ENCODE data around the gene C9orf85.
"Not testable (repeated sequence)": the region's sequence is repeated elsewhere in the genome, so short reads cannot be mapped to it uniquely, and the experiment has no call there.

Gene C9orf85

GRCh38 chr9:71890042-71890679 is 21.3 kb upstream of the C9orf85 start:
- no peaks in the 10 kb centered on the region for H3K9me3 Mint-ChIP-seq
- no peaks in the 10 kb centered on the region for H3K36me3 Mint-ChIP-seq (ENCODE audit: insufficient read depth)
- ATAC-seq (replicated peaks; ENCODE audit: extremely low read depth, poor library complexity, severe bottlenecking) (no peak), DNase-seq (ENCODE audit: low spot score in 2 of 2) (no peak)
- H3K4me1 Mint-ChIP-seq = peaks cover 54% of the 10 kb centered on the region
- no peak overlapping the region for H3K4me3 Mint-ChIP-seq
- H3K27ac Mint-ChIP-seq (ENCODE audit: low read depth) = no peak overlapping the region
- no peaks in the 10 kb centered on the region for H3K27me3 Mint-ChIP-seq

- H3K4me3 Mint-ChIP-seq = no peak overlapping the region
- no peaks in the 10 kb centered on the region for H3K36me3 Mint-ChIP-seq (ENCODE audit: insufficient read depth)
- DNase-seq (ENCODE audit: low spot score in 2 of 2) (no peak), ATAC-seq (replicated peaks; ENCODE audit: extremely low read depth, poor library complexity, severe bottlenecking) (no peak)
- no peaks in the 10 kb centered on the region for H3K9me3 Mint-ChIP-seq
- H3K27ac Mint-ChIP-seq (ENCODE audit: low read depth) = peak overlapping the region; percentile 14
- peaks cover 59% of the 10 kb centered on the region for H3K4me1 Mint-ChIP-seq
- H3K27me3 Mint-ChIP-seq = no peaks in the 10 kb centered on the region
Measured at GRCh38 chr9:71891557-71892189, 19.8 kb upstream of the C9orf85 start.

GRCh38 chr9:71895117-71895516 is 16.3 kb upstream of the C9orf85 start:
- Mint-ChIP-seq H3K9me3 (no peaks in the 10 kb centered on the region), H3K27ac (ENCODE audit: low read depth) (no peak overlapping the region), H3K36me3 (ENCODE audit: insufficient read depth) (peaks cover 2% of the 10 kb centered on the region), H3K4me1 (peaks cover 67% of the 10 kb centered on the region), H3K27me3 (no peaks in the 10 kb centered on the region), H3K4me3 (no peak overlapping the region)
- DNase-seq (ENCODE audit: low spot score in 2 of 2) (no peak), ATAC-seq (replicated peaks; ENCODE audit: extremely low read depth, poor library complexity, severe bottlenecking) (no peak)

GRCh38 chr9:71895955-71896354 is 15.5 kb upstream of the C9orf85 start:
- no peak overlapping the region for H3K27ac Mint-ChIP-seq (ENCODE audit: low read depth)
- DNase-seq (ENCODE audit: low spot score in 2 of 2) (no peak), ATAC-seq (replicated peaks; ENCODE audit: extremely low read depth, poor library complexity, severe bottlenecking) (peak; percentile 31)
- peaks cover 75% of the 10 kb centered on the region for H3K4me1 Mint-ChIP-seq
- H3K4me3 Mint-ChIP-seq = peak overlapping the region; percentile 49
- peaks cover 2% of the 10 kb centered on the region for H3K36me3 Mint-ChIP-seq (ENCODE audit: insufficient read depth)
- no peaks in the 10 kb centered on the region for H3K9me3 Mint-ChIP-seq
- H3K27me3 Mint-ChIP-seq = no peaks in the 10 kb centered on the region

- Mint-ChIP-seq H3K4me3 (peak overlapping the region; percentile 49), H3K4me1 (peaks cover 76% of the 10 kb centered on the region), H3K36me3 (ENCODE audit: insufficient read depth) (peaks cover 2% of the 10 kb centered on the region), H3K27ac (ENCODE audit: low read depth) (peak overlapping the region; percentile 84), H3K9me3 (no peaks in the 10 kb centered on the region), H3K27me3 (no peaks in the 10 kb centered on the region)
- DNase-seq (ENCODE audit: low spot score in 2 of 2) (no peak), ATAC-seq (replicated peaks; ENCODE audit: extremely low read depth, poor library complexity, severe bottlenecking) (no peak)
Measured at GRCh38 chr9:71896761-71897160, 14.7 kb upstream of the C9orf85 start.

GRCh38 chr9:71897577-71897976 is 13.9 kb upstream of the C9orf85 start:
- DNase-seq (ENCODE audit: low spot score in 2 of 2) = no peak
- Mint-ChIP-seq H3K27me3 (no peaks in the 10 kb centered on the region), H3K4me1 (peaks cover 82% of the 10 kb centered on the region), H3K36me3 (ENCODE audit: insufficient read depth) (peaks cover 2% of the 10 kb centered on the region), H3K27ac (ENCODE audit: low read depth) (peak overlapping the region; percentile 84), H3K9me3 (no peaks in the 10 kb centered on the region), H3K4me3 (peak overlapping the region; percentile 49)
- peak; percentile 81 for ATAC-seq (replicated peaks; ENCODE audit: extremely low read depth, poor library complexity, severe bottlenecking)

GRCh38 chr9:71898756-71899155 is 12.7 kb upstream of the C9orf85 start:
- not testable (repeated sequence) for H3K9me3 Mint-ChIP-seq; H3K27me3 Mint-ChIP-seq; DNase-seq (ENCODE audit: low spot score in 2 of 2); ATAC-seq (replicated peaks; ENCODE audit: extremely low read depth, poor library complexity, severe bottlenecking); H3K36me3 Mint-ChIP-seq (ENCODE audit: insufficient read depth)
- H3K4me1 Mint-ChIP-seq = peaks cover 78% of the 10 kb centered on the region
- peak overlapping the region; percentile 84 for H3K27ac Mint-ChIP-seq (ENCODE audit: low read depth)
- H3K4me3 Mint-ChIP-seq = peak overlapping the region; percentile 49

GRCh38 chr9:71901695-71902597 is 9.5 kb upstream of the C9orf85 start:
- Mint-ChIP-seq H3K9me3 (no peaks in the 10 kb centered on the region), H3K27me3 (no peaks in the 10 kb centered on the region), H3K27ac (ENCODE audit: low read depth) (peak overlapping the region; percentile 20), H3K4me3 (peak overlapping the region; percentile 23), H3K4me1 (peaks cover 72% of the 10 kb centered on the region), H3K36me3 (ENCODE audit: insufficient read depth) (peaks cover 8% of the 10 kb centered on the region)
- ATAC-seq (replicated peaks; ENCODE audit: extremely low read depth, poor library complexity, severe bottlenecking) = no peak
- no peak for DNase-seq (ENCODE audit: low spot score in 2 of 2)

GRCh38 chr9:71904076-71904475 is 7.4 kb upstream of the C9orf85 start:
- Mint-ChIP-seq H3K27me3 (no peaks in the 10 kb centered on the region), H3K4me3 (no peak overlapping the region), H3K9me3 (no peaks in the 10 kb centered on the region), H3K4me1 (peaks cover 72% of the 10 kb centered on the region), H3K36me3 (ENCODE audit: insufficient read depth) (peaks cover 6% of the 10 kb centered on the region), H3K27ac (ENCODE audit: low read depth) (peak overlapping the region; percentile 54)
- DNase-seq (ENCODE audit: low spot score in 2 of 2) (no peak), ATAC-seq (replicated peaks; ENCODE audit: extremely low read depth, poor library complexity, severe bottlenecking) (no peak)

- H3K27ac Mint-ChIP-seq (ENCODE audit: low read depth) = no peak overlapping the region
- peaks cover 22% of the 10 kb centered on the region for H3K36me3 Mint-ChIP-seq (ENCODE audit: insufficient read depth)
- no peaks in the 10 kb centered on the region for H3K9me3 Mint-ChIP-seq
- ATAC-seq (replicated peaks; ENCODE audit: extremely low read depth, poor library complexity, severe bottlenecking) (no peak), DNase-seq (ENCODE audit: low spot score in 2 of 2) (no peak)
- H3K4me3 Mint-ChIP-seq = peak overlapping the region; percentile 99
- H3K4me1 Mint-ChIP-seq = peaks cover 63% of the 10 kb centered on the region
- H3K27me3 Mint-ChIP-seq = no peaks in the 10 kb centered on the region
Measured at GRCh38 chr9:71908825-71909224, 2.6 kb upstream of the C9orf85 start.

- peaks cover 24% of the 10 kb centered on the region for H3K36me3 Mint-ChIP-seq (ENCODE audit: insufficient read depth)
- peak overlapping the region; percentile 99 for H3K4me3 Mint-ChIP-seq
- H3K4me1 Mint-ChIP-seq = peaks cover 60% of the 10 kb centered on the region
- H3K27me3 Mint-ChIP-seq = no peaks in the 10 kb centered on the region
- ATAC-seq (replicated peaks; ENCODE audit: extremely low read depth, poor library complexity, severe bottlenecking) (no peak), DNase-seq (ENCODE audit: low spot score in 2 of 2) (no peak)
- no peaks in the 10 kb centered on the region for H3K9me3 Mint-ChIP-seq
- H3K27ac Mint-ChIP-seq (ENCODE audit: low read depth) = peak overlapping the region; percentile 94
Measured at GRCh38 chr9:71909887-71910649, 1.4 kb upstream of the C9orf85 start.

GRCh38 chr9:71910650-71911060 is 784 bp upstream of the C9orf85 start:
- peaks cover 23% of the 10 kb centered on the region for H3K36me3 Mint-ChIP-seq (ENCODE audit: insufficient read depth)
- DNase-seq (ENCODE audit: low spot score in 2 of 2) (no peak), ATAC-seq (replicated peaks; ENCODE audit: extremely low read depth, poor library complexity, severe bottlenecking) (peak; percentile 15)
- H3K27me3 Mint-ChIP-seq = no peaks in the 10 kb centered on the region
- H3K9me3 Mint-ChIP-seq = no peaks in the 10 kb centered on the region
- peak overlapping the region; percentile 99 for H3K4me3 Mint-ChIP-seq
- peaks cover 62% of the 10 kb centered on the region for H3K4me1 Mint-ChIP-seq
- peak overlapping the region; percentile 94 for H3K27ac Mint-ChIP-seq (ENCODE audit: low read depth)

Data from central memory CD8-positive, alpha-beta T cell (primary cell).